ENCODE data around the gene PLPPR3. TPM values are rescaled to one million over a fixed set of nuclear protein-coding genes. Genes with fewer than 3 reads are reported as not detected.
"Not testable (repeated sequence)": the region's sequence is repeated elsewhere in the genome, so short reads cannot be mapped to it uniquely, and the experiment has no call there.

Gene PLPPR3
- total RNA-seq, 1 experiment from 2014 or later = 3.8 TPM

- peak; percentile 31 for DNase-seq (ENCODE audit: low read depth)
These were observed 6.1 kb upstream of the PLPPR3 start, which contains the start of gene AZU1 for GRCh38 chr19:827710-828321. TSS of gene AZU1 (plus strand) at chr19:827837. CDS start at chr19:827847, 10 bp downstream.

GRCh38 chr19:827314-827709 is 5.6 kb upstream of the PLPPR3 start:
- DNase-seq (ENCODE audit: low read depth) = no peak

GRCh38 chr19:825897-826644 is 4.3 kb upstream of the PLPPR3 start:
- no peak for DNase-seq (ENCODE audit: low read depth)

GRCh38 chr19:824885-825284 is 3.1 kb upstream of the PLPPR3 start:
- DNase-seq (ENCODE audit: low read depth) = no peak

- peak; percentile 58 for DNase-seq (ENCODE audit: low read depth)
These were observed 1.9 kb upstream of the PLPPR3 start for GRCh38 chr19:823565-824121.

- DNase-seq (ENCODE audit: low read depth) = no peak
These were observed 427 bp downstream of the PLPPR3 start for GRCh38 chr19:821231-821824.

GRCh38 chr19:820212-820611 is 1.5 kb downstream of the PLPPR3 start:
- not testable (repeated sequence) for DNase-seq (ENCODE audit: low read depth)

- DNase-seq (ENCODE audit: low read depth) = no peak
These were observed 5.3 kb downstream of the PLPPR3 start for GRCh38 chr19:816500-816857.

GRCh38 chr19:815775-816499 is 5.8 kb downstream of the PLPPR3 start:
- DNase-seq (ENCODE audit: low read depth) = no peak

- DNase-seq (ENCODE audit: low read depth) = no peak
These were observed 6.5 kb downstream of the PLPPR3 start for GRCh38 chr19:815079-815774.

GRCh38 chr19:814152-815078 is 7.3 kb downstream of the PLPPR3 start:
- DNase-seq (ENCODE audit: low read depth) = no peak

GRCh38 chr19:813219-814151 is 8.3 kb downstream of the PLPPR3 start:
- no peak for DNase-seq (ENCODE audit: low read depth)

- no peak for DNase-seq (ENCODE audit: low read depth)
These were observed 9.0 kb downstream of the PLPPR3 start for GRCh38 chr19:812747-813218.

GRCh38 chr19:812049-812746 is 9.6 kb downstream of the PLPPR3 start:
- no peak for DNase-seq (ENCODE audit: low read depth)

GRCh38 chr19:811506-812048 is 10.2 kb downstream of the PLPPR3 start:
- no peak for DNase-seq (ENCODE audit: low read depth)

GRCh38 chr19:810883-811489 is 10.8 kb downstream of the PLPPR3 start:
- no peak for DNase-seq (ENCODE audit: low read depth)

GRCh38 chr19:810077-810855 is 11.5 kb downstream of the PLPPR3 start:
- no peak for DNase-seq (ENCODE audit: low read depth)

Data from M059J (cell line).